ENCODE measurements around the gene MMEL1.
"Not testable (repeated sequence)": the region's sequence is repeated elsewhere in the genome, so short reads cannot be mapped to it uniquely, and the experiment has no call there.

The MMEL1 gene, protein sequence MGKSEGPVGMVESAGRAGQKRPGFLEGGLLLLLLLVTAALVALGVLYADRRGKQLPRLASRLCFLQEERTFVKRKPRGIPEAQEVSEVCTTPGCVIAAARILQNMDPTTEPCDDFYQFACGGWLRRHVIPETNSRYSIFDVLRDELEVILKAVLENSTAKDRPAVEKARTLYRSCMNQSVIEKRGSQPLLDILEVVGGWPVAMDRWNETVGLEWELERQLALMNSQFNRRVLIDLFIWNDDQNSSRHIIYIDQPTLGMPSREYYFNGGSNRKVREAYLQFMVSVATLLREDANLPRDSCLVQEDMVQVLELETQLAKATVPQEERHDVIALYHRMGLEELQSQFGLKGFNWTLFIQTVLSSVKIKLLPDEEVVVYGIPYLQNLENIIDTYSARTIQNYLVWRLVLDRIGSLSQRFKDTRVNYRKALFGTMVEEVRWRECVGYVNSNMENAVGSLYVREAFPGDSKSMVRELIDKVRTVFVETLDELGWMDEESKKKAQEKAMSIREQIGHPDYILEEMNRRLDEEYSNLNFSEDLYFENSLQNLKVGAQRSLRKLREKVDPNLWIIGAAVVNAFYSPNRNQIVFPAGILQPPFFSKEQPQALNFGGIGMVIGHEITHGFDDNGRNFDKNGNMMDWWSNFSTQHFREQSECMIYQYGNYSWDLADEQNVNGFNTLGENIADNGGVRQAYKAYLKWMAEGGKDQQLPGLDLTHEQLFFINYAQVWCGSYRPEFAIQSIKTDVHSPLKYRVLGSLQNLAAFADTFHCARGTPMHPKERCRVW

DNA sequence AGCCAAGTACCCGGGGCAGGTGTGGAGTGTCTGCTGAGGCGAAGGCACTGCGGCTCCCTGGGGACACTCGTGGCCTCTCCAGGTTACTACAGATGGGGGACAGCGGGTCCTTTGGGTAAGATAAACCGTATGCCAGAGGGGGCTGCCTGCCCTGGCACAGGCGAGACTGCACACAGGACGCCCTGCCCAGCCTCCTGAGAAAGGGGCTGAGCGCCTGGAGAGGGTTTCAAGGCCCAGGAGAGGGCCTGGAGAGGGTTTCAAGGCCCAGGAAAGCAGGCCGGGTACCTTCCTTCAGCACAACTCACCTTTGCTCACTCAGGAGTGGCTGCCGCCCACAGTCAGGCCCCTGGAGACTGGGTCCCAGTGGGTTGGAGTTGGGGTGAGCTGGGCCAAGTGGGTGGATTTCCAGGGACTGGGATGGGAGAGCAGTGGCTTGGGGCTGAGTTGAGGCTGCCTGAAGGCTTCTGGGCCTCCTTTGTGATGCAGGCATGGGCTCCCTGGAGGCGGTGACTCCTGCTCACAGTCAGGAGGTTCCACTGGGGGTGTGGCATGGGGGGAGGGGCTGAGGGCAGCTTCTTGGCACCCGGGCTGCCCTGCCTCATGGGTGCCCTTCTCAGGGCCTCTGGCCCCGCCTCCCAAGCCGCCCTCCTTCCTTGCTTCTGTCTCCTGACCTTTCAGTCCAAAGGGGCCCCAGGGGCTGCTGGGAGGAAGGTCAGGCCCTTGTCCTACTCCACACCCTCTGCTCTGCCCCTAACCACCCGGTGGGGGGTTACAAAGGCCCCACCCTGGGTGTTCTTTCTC lies at the start of gene MMEL1:
TSS of gene MMEL1 (minus strand) at position 456 of the 801 bp plus-strand sequence. CDS start 3,532 bp downstream, outside the sequence.
- DNase-seq: peak in 1 of 3 experiments; percentile 4

DNA sequence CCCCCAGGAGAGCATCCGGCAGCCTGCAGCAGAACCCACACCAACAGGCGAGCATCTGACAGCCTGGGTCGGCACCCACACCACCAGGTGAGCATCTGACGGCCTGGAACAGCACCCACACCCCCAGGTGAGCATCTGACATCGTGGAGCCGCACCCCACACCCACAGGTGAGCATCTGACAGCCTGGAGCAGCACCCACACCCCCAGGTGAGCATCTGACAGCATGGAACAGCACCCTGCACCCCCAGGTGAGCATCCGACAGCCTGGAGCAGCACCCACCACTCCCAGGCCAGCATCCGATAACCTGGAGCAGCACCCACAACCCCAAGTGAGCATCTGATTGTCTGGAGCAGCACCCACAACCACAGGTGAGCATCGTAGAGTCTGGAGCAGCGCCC lies 43.9 kb upstream of the MMEL1 start:
- DNase-seq: not testable (repeated sequence)

DNA sequence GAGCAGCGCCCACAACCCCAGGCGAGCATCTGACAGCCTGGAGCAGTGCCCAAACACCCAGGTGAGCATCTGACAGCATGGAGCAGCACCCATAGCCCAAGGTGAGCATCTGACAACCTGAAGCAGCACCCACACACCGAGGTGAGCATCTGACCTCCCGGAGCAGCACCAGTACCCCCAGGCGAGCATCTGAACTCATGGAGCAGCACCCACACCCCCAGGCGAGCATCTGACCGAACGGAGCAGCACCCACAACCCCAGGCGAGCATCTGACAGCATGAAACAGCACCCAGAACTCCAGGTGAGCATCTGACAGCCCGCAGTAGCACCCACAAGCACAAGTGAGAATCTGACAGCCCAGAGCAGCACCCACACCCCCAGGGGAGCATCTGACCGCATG lies 38.8 kb upstream of the MMEL1 start:
- DNase-seq: not testable (repeated sequence)

DNA sequence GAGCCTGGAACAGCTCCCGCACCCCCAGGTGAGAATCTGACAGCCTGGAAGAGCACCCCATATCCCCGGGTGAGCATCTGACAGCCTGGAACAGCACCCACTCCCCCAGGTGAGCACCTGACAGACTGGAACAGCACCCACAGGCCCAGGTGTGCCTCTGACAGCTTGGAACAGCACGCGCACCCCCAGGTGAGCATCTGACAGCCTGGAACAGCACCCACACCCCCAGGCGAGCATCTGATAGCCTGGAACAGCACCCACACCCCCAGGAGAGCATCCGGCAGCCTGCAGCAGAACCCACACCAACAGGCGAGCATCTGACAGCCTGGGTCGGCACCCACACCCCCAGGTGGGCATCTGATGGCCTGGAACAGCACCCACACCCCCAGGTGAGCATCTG lies 27.0 kb upstream of the MMEL1 start:
- DNase-seq: not testable (repeated sequence)

DNA sequence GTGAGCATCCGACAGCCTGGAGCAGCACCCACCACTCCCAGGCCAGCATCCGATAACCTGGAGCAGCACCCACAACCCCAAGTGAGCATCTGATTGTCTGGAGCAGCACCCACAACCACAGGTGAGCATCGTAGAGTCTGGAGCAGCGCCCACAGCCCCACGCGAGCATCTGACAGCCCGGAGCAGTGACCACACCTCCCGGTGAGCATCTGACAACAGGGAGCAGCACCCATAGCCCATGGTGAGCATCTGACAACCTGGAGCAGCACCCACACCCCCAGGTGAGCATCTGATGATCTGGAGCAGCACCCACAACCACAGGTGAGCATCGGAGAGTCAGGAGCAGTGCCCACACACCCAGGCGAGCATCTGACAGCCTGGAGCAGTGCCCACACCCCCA lies 25.1 kb upstream of the MMEL1 start:
- DNase-seq: not testable (repeated sequence)

DNA sequence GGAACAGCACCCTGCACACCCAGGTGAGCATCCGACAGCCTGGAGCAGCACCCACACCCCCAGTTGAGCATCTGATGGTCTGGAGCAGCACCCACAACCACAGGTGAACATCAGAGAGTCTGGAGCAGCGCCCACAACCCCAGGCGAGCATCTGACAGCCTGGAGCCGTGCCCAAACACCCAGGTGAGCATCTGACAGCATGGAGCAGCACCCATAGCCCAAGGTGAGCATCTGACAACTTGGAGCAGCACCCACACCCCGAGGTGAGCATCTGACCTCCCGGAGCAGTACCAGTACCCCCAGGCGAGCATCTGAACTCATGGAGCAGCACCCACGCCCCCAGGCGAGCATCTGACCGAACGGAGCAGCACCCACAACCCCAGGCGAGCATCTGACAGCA lies 24.3 kb upstream of the MMEL1 start:
- not testable (repeated sequence) for DNase-seq

DNA sequence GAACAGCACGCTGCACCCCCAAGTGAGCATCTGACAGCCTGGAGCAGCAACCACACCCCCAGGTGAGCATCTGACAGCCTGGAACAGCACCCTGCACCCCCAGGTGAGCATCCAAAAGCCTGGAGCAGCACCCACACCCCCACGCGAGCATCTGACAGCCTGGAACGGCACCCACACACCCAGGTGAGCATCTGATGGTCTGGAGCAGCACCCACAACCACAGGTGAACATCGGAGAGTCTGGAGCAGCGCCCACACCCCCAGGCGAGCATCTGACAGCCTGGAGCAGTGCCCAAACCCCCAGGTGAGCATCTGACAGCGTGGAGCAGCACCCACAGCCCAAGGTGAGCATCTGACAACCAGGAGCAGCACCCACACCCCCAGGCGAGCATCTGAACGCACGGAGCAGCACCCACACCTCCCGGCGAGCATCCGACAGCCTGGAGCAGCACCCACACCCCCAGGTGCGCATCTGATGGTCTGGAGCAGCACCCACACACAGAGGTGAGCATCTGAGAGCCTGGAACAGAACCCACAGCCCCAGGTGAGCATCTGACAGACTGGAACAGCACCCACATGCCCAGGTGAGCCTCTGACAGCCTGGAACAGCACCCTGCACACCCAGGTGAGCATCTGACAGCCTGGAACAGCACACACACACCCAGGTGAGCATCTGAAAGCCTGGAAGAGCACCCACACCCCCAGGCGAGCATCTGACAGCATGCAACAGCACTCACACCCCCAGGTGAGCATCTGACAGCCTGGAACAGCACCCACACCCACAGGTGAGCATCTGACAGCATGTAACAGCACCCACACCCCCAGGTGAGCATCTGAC lies 23.0 kb upstream of the MMEL1 start:
- not testable (repeated sequence) for DNase-seq

DNA sequence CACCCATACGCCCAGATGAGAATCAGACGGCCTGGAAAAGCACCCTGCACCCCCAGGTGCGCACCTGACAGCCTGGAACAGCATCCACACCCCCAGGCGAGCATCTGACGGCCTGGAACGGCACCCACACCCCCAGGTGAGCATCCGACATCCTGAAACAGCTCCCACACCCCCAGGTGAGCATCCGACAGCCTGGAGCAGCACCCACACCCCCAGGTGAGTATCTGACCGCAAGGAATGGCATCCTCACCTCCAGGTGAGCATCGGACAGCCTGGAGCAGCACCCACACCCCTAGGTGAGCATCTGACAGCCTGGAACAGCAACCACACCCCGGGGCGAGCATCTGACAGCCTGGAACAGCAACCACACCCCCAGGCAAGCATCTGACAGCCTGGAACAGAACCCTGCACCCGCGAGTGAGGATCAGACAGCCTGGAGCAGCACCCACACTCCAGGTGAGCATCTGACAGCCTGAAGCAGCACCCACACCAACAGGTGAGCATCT lies 21.7 kb upstream of the MMEL1 start:
- DNase-seq: not testable (repeated sequence)

DNA sequence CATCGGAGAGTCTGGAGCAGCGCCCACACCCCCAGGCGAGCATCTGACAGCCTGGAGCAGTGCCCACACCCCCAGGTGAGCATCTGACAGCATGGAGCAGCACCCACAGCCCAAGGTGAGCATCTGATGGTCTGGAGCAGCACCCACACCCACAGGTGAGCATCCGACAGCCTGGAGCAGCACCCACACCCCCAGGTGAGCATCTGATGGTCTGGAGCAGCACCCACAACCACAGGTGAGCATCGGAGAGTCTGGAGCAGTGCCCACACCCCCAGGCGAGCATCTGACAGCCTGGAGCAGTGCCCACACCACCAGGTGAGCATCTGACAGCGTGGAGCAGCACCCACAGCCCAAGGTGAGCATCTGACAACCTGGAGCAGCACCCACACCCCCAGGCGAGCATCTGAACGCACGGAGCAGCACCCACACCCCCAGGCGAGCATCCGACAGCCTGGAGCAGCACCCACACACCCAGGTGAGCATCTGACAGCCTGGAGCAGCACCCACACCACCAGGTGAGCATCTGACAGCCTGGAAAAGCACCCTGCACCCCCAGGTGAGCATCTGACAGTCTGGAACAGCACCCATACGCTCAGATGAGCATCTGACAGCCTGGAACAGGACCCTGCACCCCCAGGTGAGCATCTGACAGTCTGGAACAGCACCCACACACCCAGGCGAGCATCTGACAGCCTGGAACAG lies 21.1 kb upstream of the MMEL1 start:
- peak in 1 of 3 experiments; percentile 22 for DNase-seq

DNA sequence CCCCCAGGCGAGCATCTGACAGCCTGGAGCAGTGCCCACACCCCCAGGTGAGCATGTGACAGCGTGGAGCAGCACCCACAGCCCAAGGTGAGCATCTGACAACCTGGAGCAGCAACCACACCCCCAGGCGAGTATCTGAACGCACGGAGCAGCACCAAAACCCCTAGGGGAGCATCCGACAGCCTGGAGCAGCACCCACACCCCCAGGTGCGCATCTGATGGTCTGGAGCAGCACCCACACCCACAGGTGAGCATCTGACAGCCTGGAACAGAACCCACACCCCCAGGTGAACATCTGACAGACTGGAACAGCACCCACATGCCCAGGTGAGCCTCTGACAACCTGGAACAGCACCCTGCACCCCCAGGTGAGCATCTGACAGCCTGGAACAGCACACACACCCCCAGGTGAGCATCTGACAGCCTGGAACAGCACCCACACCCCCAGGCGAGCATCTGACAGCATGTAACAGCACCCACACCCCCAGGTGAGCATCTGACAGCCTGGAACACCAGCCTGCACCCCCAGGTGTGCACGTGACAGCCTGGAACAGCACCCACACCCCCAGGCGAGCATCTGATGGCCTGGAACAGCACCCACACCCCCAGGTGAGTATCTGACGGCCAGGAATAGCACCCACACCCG lies 20.2 kb upstream of the MMEL1 start:
- not testable (repeated sequence) for DNase-seq

DNA sequence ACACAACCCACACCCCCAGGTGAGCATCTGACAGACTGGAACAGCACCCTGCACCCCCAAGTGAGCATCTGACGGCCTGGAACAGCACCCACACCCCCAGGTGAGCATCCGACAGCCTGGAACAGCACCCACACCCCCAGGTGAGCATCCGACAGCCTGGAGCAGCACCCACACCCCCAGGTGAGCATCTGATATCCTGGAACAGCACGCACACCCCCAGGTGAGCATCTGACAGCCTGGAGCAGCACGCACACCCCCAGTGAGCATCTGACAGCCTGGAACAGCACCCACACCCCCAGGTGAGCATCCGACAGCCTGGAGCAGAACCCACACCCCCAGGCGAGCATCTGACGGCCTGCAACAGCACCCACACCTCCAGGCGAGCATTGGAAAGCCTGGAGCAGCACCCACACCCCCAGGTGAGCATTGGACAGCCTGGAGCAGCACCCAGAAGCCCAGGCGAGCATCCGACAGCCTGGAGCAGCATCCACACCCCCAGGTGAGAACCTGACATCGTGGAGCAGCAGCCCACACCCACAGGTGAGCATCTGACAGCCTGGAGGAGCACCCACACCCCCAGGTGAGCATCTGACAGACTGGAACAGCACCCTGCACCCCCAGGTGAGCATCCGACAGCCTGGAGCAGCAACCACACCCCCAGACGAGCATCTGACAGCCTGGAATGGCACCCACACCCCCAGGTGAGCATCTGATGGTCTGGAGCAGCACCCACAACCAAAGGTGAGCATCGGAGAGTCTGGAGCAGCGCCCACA lies 19.5 kb upstream of the MMEL1 start:
- DNase-seq: not testable (repeated sequence)

DNA sequence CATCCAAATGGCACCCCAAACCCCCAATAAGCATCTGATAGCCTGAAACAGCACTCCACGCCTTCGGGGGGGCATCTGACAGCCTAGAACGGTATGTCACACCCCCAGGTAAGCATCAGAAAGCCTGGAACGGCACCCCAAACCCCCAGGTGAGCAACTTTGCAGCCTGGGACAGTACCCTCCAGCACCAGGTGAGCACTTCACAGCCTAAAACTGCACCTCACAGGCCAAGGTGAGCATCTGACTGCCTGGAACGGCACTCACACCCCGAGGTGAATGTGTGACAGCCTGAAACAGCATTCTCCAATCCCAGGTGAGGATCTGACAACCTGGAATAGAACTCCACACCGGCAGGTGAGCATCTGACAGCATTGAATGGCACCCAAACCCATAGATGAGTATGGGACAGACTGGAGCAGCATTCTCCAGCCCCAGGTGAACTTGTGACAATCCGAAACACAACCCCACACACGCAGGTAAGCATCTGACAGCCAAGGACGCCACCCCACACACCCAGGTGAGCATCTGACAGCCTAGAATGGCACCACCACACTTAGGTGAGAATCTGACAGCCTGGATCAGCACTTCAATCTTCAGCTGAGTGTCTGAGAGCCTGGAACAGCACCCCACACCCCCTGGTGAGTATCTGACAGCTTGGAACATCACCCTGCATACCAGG lies 18.3 kb upstream of the MMEL1 start:
- DNase-seq: no peak

DNA sequence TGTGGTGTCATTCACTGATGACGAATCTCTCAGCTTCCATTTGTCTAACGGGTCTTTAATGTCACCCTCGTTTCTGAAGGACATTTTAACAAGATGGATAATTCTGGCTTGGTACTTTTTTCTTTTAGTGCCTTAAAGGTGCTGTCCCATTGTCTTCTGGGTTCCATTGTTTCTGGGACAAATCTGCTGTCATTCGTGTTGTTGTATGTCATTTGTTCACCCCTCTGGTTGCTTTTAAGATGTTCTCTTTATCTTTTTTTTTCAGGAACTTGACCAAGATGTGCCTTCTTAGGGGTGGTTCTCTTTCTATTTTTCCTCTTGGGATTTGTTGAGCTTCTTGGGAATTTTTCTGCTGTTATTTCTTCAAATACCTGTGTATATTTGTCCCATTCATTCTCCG lies 14.0 kb upstream of the MMEL1 start:
- peak in 1 of 3 experiments; percentile 7 for DNase-seq

DNA sequence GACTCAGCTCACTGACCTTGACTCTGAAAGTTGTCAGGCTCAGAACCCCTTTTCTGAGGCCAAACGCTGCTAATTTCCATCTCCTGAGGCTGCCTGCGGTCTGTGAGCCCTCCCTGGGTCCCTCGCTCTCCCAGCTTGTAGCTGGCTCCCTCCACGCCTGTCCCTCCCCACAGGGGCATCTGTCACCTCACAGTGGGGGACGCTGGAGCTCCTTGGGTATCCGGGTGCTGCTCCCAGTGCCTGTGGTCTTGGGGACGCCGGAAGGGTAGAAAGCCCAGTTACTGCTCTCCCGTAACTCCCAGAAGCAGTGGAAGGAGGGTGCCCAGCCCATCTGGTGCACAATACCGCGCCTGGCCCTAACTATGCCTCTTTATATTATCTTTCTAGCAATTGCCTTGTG lies 13.0 kb upstream of the MMEL1 start:
- DNase-seq: no peak

DNA sequence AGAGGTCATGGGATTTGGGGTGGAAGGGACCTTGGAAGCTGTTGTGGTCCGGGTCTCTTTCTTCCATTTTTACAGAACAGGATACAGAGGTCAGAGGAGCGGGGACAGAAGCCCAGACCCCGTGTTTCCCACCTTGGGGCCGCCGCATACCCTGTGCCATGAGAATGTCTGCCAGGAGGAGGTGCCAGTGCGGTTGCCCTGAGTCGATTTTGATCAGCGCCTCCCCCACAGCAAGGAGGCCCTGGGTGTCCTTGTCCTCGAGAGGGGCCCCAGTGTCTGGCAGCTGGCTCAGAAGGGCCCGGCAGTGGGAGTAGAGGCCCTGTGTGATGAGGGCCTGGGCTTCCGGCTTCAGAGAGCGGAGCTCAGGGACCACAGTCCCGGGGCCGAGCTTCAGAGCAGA lies 12.3 kb upstream of the MMEL1 start:
- no peak for DNase-seq

DNA sequence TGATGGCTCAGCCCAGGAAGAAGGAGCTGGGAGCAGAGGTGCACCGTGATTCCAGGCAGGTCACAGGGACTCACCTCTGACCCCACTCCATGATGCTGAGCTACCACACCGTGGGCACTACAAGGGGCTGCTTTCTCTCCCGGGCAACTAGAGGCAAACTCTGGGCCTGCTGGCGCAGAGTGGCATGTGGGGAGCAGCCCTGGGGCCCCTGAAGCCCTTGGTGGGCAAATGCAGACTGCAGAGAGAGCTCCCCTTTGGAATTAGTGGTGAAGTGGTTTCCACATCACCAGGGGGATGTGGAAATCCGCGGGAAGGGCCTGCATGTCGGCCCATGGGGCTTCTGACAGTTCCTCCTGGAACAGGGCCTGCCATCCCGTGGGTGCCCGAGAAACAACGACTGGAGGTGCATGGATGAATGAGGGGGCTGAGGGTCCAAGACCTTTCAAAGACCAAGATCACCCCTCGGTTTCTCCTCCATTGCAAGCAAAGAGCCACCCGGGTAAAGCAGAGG lies 11.8 kb upstream of the MMEL1 start:
- DNase-seq: no peak

DNA sequence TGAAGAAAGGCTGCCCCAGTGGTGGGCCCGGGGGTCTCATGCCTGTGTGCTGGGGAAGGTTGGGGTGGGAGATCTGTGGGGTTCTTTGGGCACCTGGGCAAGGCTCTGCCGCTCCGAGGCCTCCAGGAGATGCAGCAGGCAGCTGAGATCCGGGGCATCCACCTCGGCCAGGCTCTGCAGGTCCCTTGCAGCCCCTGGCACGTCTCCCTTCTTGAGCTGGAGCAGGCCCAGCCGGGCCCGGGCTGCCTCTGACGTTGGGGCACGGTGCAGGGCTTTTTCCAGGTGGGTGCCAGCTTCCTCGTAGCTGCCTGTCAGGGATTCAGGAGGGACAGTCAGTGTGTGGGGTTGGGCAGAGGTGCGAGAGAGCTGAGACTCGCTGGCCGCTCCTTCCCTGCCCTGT lies 11.4 kb upstream of the MMEL1 start:
- DNase-seq: no peak

DNA sequence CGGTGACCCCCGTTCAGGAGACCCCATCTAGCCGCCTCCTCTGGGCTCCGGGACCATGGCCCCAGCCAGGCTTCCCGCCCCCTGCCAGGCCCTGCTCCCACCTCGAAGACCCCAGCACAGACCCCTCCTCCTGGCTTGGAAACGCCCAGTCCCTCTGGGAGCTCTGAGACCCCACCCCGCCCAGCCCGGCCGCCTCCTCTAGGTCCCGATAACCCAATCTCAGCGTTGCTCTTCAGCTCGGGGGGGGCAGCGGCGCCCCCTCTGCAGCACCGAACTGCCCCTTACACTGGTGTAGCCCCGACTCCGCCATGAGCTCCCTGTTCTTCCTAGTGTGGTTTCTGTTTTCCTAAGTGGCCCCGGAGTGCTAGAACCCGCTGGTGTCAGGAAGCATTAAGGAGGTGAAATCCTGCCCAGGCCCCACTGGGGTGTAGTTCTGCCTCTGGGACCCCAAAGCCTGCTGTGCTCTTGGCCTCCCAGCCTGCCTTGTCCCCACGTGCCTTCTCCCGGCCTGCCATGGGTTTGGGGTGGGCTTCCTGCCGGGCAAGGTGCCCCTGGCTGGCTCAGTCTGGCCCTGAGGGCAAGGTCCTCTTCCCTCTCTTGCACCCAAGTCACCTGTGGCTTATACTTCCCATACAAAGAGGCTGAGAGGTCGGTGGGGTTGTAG lies 10.7 kb upstream of the MMEL1 start:
- DNase-seq: no peak
